ENCODE results near the gene C19orf44.

Gene C19orf44

DNA sequence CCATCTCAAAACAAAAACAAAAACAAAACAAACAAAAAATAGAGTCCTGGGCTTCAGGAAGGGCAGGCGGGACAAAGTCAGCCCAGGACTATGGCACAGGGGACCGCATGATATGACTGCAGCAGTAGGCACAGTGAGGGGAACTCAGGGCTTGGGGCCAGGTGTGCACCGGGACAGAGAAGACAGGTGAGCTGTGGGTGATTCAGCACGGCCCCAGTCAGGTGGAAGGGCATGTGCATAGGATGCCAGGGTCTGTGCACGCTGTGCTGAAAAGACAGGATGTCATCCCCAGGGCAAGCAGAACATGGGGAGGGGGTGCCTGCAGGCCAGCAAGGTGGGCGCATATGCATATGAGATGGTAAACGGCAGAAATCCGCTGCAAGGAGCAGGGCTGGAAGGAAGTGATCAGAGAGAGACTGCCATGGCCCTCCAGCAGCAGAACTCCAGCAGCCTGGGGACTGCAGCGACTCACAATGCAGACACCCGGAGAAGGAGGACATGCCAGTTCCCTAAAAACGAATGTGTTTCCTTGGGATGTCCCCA is 39.5 kb upstream of the C19orf44 start:
- in situ Hi-C loops (cut with MboI; ENCODE audit: low pct_unique_long_range_greater_than_20kb, low sequenced_read_pairs, unreplicated experiment), result no loop called here
- DNase-seq (ENCODE audit: low spot score), result no peak
- TF ChIP-seq, protein P1, sequence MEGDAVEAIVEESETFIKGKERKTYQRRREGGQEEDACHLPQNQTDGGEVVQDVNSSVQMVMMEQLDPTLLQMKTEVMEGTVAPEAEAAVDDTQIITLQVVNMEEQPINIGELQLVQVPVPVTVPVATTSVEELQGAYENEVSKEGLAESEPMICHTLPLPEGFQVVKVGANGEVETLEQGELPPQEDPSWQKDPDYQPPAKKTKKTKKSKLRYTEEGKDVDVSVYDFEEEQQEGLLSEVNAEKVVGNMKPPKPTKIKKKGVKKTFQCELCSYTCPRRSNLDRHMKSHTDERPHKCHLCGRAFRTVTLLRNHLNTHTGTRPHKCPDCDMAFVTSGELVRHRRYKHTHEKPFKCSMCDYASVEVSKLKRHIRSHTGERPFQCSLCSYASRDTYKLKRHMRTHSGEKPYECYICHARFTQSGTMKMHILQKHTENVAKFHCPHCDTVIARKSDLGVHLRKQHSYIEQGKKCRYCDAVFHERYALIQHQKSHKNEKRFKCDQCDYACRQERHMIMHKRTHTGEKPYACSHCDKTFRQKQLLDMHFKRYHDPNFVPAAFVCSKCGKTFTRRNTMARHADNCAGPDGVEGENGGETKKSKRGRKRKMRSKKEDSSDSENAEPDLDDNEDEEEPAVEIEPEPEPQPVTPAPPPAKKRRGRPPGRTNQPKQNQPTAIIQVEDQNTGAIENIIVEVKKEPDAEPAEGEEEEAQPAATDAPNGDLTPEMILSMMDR (IDR thresholded peaks at IDR 0.05; ENCODE audit: extremely low read depth, insufficient read depth, missing control alignments), result no peak

DNA sequence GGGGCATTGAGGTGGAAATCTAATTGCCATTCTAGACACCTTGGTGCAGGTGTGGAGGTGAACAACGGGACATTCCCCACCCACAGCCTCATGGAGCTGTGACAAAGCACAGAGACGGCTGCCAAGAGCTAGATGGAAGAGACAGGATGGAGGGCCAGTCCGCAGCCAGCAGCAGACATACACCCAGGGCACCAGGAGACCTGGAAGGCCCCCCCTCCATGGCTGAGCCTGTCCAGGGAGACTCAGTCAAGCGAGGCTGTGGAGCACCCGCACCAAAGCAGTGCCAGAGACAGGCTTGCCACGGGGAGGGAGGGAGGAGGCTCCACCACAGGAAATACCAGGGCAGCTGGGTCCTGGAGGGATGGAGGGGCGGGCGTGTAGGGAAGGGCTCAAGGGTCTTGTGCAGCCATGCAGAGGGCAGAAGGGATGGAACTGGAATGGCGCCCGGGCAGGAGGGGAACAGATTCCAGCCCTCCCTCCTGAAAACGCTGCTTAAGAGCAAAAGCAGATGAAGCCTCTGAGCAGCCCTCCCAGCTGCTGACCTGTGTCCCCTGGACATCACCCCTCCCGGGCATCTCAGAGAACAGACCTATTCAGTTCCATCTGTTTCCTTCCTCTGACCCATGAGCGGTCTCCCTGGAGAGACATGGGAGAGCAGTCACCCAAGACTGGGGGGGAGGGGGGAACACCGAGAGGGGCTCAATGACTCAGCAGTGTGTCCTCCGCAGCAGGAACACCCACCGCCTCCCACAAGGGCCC is 38.8 kb upstream of the C19orf44 start:
- TF ChIP-seq, protein P1 (IDR thresholded peaks at IDR 0.05; ENCODE audit: extremely low read depth, insufficient read depth, missing control alignments), result no peak
- DNase-seq (ENCODE audit: low spot score), result no peak
- in situ Hi-C loops (cut with MboI; ENCODE audit: low pct_unique_long_range_greater_than_20kb, low sequenced_read_pairs, unreplicated experiment), result no loop called here

DNA sequence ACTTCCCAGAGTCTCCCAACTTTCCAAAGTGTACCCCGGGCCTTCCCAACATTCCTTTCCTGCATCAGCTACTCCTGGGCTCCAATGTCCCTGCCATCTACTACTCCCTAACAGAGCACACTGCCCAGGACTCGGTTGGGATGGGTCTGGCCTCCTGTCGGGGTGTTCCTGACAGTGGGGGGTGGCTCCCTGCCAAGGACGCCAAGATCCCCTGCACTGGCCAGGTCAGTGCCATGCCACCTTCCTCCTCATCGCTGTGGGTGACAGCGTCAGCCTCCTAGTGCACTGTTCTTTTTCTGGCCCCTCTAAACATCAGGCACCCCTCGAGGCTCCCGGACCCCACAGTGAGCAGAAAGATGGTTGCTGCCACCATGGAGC is 38.3 kb upstream of the C19orf44 start:
- in situ Hi-C loops (cut with MboI; ENCODE audit: low pct_unique_long_range_greater_than_20kb, low sequenced_read_pairs, unreplicated experiment), result no loop called here

DNA sequence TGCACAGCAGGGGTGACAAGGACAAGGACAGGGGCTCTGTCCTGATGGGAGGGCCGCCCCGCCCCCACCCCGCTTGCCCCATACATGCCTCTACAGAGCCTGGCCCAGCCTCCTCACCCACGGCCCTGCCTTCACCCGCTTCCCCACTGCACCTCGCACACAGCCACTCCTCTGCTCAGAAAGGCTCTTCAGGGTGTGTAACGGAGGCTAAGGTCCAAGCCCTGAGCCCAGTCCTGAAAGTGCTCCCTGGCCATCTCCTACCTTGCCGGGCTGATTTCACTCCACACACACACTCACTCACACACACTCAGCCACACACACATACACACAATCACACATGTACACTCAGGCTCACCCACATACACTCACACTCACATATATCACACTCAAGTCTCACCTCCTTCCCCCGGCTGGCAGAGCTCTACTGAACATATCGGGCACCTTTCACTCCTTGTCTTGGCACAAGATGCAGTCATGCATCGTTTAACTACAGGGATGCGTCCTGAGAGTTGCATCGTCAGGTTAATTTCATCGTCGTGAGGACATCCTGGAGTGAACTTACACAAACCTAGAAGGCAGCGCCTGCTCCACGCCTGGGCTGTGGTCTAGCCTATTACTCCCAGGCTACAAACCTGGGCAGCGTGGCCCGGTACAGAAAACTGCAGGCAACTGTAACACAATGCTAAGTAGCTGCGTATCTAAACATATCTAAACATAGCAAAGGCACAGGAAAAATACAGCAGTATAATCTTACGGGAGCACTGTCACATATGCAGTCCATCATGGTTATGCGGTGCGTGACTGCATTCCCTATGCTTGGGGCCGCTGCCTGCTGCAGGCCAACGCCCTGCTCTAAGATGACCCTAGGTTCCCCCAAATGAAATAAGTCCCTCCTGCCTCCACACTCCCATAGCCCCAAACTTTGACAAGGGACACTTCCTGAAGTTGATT is 37.5 kb upstream of the C19orf44 start:
- no peak for DNase-seq (ENCODE audit: low spot score)
- in situ Hi-C loops (cut with MboI; ENCODE audit: low pct_unique_long_range_greater_than_20kb, low sequenced_read_pairs, unreplicated experiment), result no loop called here
- TF ChIP-seq, protein P1 (IDR thresholded peaks at IDR 0.05; ENCODE audit: extremely low read depth, insufficient read depth, missing control alignments), result no peak

More for the DNA sequence above, 38.3 kb upstream of the C19orf44 start:
- DNase-seq (ENCODE audit: low spot score), result no peak
- TF ChIP-seq, protein P1 (IDR thresholded peaks at IDR 0.05; ENCODE audit: extremely low read depth, insufficient read depth, missing control alignments), result no peak

DNA sequence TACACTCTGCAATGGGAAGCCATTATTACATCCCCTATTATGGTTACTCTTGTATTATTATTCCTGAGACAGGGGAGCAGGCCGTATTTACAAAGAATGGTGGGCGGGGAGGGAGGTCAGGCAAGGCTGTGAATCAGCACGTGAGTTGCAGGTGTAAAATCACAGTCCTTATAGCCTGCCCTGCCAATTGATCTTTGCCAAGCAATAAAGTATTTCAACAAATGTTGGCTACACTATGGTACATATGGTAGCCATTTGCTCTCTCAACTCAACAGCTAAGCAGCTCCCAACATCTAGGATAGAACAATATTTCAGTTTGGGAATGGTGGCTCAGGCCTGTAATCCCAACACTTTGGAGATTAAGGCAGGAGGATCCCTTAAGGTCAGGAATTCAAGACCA is 36.5 kb upstream of the C19orf44 start:
- in situ Hi-C loops (cut with MboI; ENCODE audit: low pct_unique_long_range_greater_than_20kb, low sequenced_read_pairs, unreplicated experiment), result no loop called here

DNA sequence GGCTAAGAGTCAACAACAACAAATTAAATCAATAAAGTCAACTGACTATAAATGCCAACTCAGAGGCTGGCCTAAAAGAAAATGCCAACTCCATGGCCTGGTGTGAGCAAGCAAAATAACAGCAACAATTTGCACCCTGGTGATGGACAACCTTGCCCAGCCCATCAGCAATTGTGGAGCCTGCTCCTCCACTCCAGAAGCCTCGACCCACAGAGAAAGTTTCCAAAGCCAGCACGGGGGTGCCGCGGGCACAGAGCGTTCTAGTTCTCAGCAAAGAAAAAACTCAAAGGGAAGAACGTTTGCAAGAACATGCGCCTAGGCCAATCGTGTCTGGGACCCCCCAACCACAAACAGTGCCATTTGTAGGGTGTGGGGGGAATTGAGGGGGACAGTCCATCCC is 35.7 kb upstream of the C19orf44 start:
- in situ Hi-C loops (cut with MboI; ENCODE audit: low pct_unique_long_range_greater_than_20kb, low sequenced_read_pairs, unreplicated experiment), result no loop called here
- no peak for DNase-seq (ENCODE audit: low spot score)
- TF ChIP-seq, protein P1 (IDR thresholded peaks at IDR 0.05; ENCODE audit: extremely low read depth, insufficient read depth, missing control alignments), result no peak

More for the DNA sequence above, 36.5 kb upstream of the C19orf44 start:
- TF ChIP-seq, protein P1 (IDR thresholded peaks at IDR 0.05; ENCODE audit: extremely low read depth, insufficient read depth, missing control alignments), result no peak
- DNase-seq (ENCODE audit: low spot score), result no peak

Data from GM13977 (cell line).